HL-60 (cell line): ENCODE measurements around the gene DPP10.

Experiments
- GABPA ChIP-seq: IDR thresholded peaks from 2 replicates; pipeline ENCODE4 v1.6.1; 2012; ENCODE audit warnings: low read depth
- POLR2AphosphoS5 ChIP-seq: IDR thresholded peaks from 2 replicates; pipeline ENCODE4 v1.6.1; 2012; ENCODE audit warnings: low read depth
- TF ChIP-seq, protein P1 (sequence below): IDR thresholded peaks from one replicate; pipeline ENCODE4 v1.5.1; 2011; ENCODE audit warnings: low read length, control low read depth, inconsistent platforms; ENCODE audit not compliant: insufficient read depth

DNA sequence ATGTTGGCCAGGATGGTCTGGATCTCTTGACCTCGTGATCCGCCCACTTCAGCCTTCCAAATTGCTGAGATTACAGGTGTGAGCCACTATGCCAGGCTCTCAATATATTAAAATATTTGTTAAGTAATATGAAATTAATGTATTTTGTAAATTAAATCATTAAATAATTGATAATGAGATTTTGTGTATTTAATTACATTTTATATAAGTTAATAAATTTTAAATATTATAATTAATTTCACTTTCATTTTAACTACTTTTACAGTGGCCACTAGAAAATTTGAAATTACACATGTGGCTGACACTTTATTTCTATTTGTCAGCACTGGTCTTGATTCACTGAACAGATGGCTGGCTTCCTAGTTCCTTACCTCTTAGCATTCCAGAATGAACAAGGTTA is 102.6 kb downstream of the DPP10 start:
- no peak for TF ChIP-seq POLR2AphosphoS5
- TF ChIP-seq, protein P1, sequence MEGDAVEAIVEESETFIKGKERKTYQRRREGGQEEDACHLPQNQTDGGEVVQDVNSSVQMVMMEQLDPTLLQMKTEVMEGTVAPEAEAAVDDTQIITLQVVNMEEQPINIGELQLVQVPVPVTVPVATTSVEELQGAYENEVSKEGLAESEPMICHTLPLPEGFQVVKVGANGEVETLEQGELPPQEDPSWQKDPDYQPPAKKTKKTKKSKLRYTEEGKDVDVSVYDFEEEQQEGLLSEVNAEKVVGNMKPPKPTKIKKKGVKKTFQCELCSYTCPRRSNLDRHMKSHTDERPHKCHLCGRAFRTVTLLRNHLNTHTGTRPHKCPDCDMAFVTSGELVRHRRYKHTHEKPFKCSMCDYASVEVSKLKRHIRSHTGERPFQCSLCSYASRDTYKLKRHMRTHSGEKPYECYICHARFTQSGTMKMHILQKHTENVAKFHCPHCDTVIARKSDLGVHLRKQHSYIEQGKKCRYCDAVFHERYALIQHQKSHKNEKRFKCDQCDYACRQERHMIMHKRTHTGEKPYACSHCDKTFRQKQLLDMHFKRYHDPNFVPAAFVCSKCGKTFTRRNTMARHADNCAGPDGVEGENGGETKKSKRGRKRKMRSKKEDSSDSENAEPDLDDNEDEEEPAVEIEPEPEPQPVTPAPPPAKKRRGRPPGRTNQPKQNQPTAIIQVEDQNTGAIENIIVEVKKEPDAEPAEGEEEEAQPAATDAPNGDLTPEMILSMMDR: no peak
- no peak for TF ChIP-seq GABPA
